Lower leg skin (tissue), 4 donors: ENCODE measurements around the gene SLC1A1. TPM values are rescaled to one million over a fixed set of nuclear protein-coding genes. Genes with fewer than 3 reads are reported as not detected.

ENCODE experiments used
- DNase-seq, 2 donors: peaks; one replicate each; pipeline ENCODE4 v3.0.0-alpha.2; 2019; ENCODE audit warnings: low spot score in 2 of 2
- H3K4me3 ChIP-seq: fragments of 200-600 bp; sonication (generic); 2 replicates; pipeline ENCODE4 v1.5.1; 2017; ENCODE audit warnings: mild to moderate bottlenecking, low read depth; ENCODE audit not compliant: poor library complexity, severe bottlenecking
- POLR2A ChIP-seq, 2 donors: fragments of 450-650 bp; IDR thresholded peaks; one replicate each; pipeline ENCODE4 v1.6.1; 2016 to 2017; ENCODE audit warnings: antibody characterized with exemption in 2 of 2, mild to moderate bottlenecking in 1 of 2, moderate library complexity in 1 of 2
- WGBS, 2 donors: methylation state at CpG; one replicate each; pipeline ENCODE4 v1.1.5; 2018; 5-methylcytosine and 5-hydroxymethylcytosine counted together
- intact Hi-C: fragments of 100-400 bp; cut with DNase I; formaldehyde crosslinking; loops from one replicate; pipeline ENCODE4 v1.15.0; 2023; ENCODE audit warnings: low total_unique reads
- total RNA-seq, 4 donors: library from RNA; depleted of rRNA; stranded (reverse); fragments of >200 nt; gene quantifications; one replicate each; pipeline ENCODE4 v1.1.0, GENCODE V29; 2016
- TF ChIP-seq, protein P1 (sequence below), 3 donors: fragments of 450-650 bp; IDR thresholded peaks; one replicate each; pipeline ENCODE4 v1.5.1; 2016; ENCODE audit warnings: antibody characterized with exemption in 3 of 3, mild to moderate bottlenecking in 3 of 3, moderate library complexity in 2 of 3

SLC1A1 gene
- total RNA-seq, 4 donors from 2014 or later = 1.1 to 2.2 (median 2.0) TPM

DNA sequence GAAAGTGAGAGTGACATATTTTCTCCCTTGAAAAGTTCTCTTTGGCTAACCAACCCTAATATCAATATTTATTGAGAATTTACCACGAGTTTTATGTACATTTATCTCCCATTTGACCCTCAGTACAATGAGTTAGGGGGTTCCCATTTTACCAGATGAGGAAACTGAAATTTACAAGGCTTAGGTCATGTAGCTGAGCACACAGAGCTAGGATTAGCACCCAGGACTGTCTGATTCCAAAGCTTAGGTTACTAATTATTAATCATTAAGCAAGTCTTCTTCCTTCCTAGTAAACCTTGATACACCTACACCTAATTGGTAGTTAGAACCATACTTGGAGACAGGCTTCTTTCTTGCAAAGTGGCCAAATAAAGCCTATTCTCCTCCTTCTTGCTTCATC lies 12.2 kb downstream of the SLC1A1 start:
- intact Hi-C loops = no loop called here
- WGBS, 2 donors = 89 to 93% methylated on average over 1 of the region's 1 CpG
- DNase-seq = no peak

DNA sequence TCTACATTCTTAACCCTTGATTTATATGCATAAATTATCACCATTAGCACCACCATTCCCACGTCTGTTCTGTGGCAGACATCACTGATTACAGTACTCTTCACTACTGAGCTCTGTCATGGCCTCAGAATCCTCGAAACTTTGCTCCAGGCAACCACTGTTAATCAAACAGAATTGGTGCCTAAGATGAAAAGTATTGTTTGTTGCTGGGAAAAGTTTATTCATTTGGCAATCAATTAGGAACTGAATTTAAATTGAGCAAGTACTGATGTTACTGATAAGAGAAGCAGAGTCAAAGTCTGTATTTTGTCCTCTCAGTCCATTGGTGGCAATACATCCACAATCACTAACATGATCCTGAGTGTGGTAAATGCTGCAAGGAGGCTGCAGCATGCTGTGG lies 12.8 kb downstream of the SLC1A1 start:
- no peak overlapping the region for H3K4me3 ChIP-seq
- intact Hi-C loops = no loop called here
- WGBS, 2 donors = 62 to 63% methylated on average over 2 of the region's 2 CpGs
- TF ChIP-seq, protein P1, sequence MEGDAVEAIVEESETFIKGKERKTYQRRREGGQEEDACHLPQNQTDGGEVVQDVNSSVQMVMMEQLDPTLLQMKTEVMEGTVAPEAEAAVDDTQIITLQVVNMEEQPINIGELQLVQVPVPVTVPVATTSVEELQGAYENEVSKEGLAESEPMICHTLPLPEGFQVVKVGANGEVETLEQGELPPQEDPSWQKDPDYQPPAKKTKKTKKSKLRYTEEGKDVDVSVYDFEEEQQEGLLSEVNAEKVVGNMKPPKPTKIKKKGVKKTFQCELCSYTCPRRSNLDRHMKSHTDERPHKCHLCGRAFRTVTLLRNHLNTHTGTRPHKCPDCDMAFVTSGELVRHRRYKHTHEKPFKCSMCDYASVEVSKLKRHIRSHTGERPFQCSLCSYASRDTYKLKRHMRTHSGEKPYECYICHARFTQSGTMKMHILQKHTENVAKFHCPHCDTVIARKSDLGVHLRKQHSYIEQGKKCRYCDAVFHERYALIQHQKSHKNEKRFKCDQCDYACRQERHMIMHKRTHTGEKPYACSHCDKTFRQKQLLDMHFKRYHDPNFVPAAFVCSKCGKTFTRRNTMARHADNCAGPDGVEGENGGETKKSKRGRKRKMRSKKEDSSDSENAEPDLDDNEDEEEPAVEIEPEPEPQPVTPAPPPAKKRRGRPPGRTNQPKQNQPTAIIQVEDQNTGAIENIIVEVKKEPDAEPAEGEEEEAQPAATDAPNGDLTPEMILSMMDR (IDR thresholded peaks at IDR 0.05) = no peak
- TF ChIP-seq POLR2A (IDR thresholded peaks at IDR 0.05) = no peak
- DNase-seq = no peak

More for the DNA sequence above, 12.2 kb downstream of the SLC1A1 start:
- no peak for TF ChIP-seq POLR2A (IDR thresholded peaks at IDR 0.05)
- TF ChIP-seq, protein P1 (IDR thresholded peaks at IDR 0.05) = no peak
- no peak overlapping the region for H3K4me3 ChIP-seq

DNA sequence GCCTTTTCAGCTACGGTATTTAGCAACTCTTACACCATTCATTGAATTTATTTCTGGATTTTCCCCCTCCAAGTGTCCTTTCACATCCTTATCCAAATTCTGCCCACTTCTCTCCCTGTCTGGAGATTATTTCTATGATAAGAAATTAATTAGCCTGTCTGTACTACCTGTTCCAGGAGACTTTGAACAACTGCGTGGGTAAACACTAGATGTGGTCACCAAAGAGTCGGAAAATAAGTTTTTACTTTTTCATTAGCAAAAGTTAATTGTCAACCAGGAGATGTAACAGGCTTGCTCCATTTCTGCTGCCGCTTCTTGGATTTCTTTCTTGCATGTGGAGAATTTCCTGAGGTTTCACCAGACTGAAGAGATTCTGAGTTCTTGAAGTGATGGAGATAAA lies 14.0 kb downstream of the SLC1A1 start:
- TF ChIP-seq, protein P1 (IDR thresholded peaks at IDR 0.05) = no peak
- TF ChIP-seq POLR2A (IDR thresholded peaks at IDR 0.05) = no peak
- WGBS, 2 donors = 87 to 93% methylated on average over 4 of the region's 4 CpGs
- DNase-seq = no peak
- H3K4me3 ChIP-seq = no peak overlapping the region
- intact Hi-C loops = no loop called here

DNA sequence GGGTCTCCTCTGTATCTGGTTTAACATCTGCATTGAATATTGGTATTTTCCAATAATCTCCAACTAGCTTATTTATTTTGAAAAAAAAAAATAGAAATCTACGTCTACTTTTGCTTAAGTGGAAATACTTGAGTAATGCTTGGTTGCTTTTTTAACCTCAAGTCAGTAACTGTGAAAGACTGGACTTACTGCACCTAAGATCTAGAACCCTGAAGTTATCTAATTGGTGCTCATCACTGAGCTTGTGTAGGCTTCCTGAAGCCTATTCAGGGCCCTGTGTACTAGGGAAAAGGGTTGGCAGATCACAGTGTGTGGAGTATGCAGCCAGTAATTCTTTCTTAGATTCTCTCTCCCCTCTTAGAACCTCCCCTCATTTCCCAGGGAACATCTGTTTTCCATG lies 16.2 kb downstream of the SLC1A1 start:
- intact Hi-C loops = no loop called here
- WGBS, 2 donors = 94 to 95% methylated on average over 1 of the region's 1 CpG
- TF ChIP-seq POLR2A (IDR thresholded peaks at IDR 0.05) = no peak
- TF ChIP-seq, protein P1 (IDR thresholded peaks at IDR 0.05) = no peak
- no peak for DNase-seq
- no peak overlapping the region for H3K4me3 ChIP-seq

DNA sequence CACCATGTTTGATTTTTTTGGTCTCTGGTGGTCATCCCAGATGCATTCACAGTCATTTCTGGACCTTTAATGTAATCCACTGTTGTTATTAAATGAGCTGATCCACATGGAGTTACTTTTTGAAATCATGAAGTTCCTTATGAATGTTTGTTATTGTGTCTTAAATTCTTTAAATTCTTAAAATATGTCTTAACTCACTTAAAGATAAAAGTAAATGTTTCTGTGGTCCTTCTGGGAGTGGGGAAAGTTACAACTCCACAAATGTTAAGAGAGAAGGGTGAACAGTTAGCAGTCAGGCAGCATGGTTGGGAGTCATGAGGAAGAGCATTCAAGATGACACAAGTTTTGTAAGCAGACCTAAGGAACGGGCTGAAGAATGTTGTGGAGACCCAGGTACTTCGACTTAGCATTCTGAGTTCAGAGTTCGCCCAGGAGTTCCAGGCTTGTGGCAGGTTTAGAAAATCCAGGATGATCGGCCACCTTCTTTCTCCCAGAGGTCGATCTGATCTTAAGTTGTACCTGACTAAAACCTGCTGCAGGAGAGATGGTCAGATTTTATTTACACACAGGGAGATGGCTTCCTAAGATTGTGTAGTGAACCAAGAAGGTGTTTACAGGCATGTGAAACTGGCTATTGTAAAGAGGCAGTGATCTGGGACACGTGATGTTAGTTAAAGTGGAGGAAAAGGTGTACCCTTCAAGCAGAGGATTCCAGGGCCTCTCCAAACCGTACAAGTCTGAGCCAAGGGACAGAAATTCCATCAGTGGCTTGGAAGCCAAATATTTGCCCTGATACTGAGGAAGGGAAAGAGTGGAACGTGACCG lies 17.2 kb downstream of the SLC1A1 start:
- no peak overlapping the region for H3K4me3 ChIP-seq
- TF ChIP-seq POLR2A (IDR thresholded peaks at IDR 0.05) = no peak
- TF ChIP-seq, protein P1 (IDR thresholded peaks at IDR 0.05) = no peak
- intact Hi-C loops = no loop called here
- no peak for DNase-seq
- WGBS, 2 donors = 88 to 89% methylated on average over 9 of the region's 9 CpGs
